B cell (primary cell): ENCODE measurements around the gene RFPL4AL1.

Experiments
- EZH2 ChIP-seq: IDR thresholded peaks from 2 replicates; pipeline ENCODE4 v1.6.1; 2012; ENCODE audit warnings: borderline replicate concordance, low read depth, mild to moderate bottlenecking, moderate library complexity, low read length; ENCODE audit not compliant: insufficient read depth, poor library complexity, severe bottlenecking
- TF ChIP-seq, protein P1 (sequence below): fragments of 200-600 bp; IDR thresholded peaks from one replicate; pipeline ENCODE4 v1.8.0; 2022; ENCODE audit warnings: antibody characterized with exemption, mild to moderate bottlenecking

DNA sequence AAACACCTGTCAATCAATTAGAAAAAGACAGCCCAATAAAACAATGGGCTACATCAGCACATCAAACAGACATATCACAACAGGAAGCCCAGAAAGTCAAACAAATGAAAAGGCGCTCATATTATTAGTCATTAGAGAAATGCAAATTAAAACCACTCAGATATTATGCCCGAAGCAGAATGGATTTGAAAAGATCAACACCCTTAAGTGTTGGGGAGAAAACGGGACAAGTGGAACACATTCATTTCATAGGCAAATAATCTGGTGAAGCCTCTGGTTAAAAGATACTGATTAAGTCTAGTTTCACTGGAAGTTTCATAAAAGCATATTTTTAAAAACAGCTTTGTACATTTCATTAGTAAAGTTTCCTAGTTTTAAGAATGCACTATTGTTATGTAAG is 48.1 kb upstream of the RFPL4AL1 start:
- TF ChIP-seq, protein P1, sequence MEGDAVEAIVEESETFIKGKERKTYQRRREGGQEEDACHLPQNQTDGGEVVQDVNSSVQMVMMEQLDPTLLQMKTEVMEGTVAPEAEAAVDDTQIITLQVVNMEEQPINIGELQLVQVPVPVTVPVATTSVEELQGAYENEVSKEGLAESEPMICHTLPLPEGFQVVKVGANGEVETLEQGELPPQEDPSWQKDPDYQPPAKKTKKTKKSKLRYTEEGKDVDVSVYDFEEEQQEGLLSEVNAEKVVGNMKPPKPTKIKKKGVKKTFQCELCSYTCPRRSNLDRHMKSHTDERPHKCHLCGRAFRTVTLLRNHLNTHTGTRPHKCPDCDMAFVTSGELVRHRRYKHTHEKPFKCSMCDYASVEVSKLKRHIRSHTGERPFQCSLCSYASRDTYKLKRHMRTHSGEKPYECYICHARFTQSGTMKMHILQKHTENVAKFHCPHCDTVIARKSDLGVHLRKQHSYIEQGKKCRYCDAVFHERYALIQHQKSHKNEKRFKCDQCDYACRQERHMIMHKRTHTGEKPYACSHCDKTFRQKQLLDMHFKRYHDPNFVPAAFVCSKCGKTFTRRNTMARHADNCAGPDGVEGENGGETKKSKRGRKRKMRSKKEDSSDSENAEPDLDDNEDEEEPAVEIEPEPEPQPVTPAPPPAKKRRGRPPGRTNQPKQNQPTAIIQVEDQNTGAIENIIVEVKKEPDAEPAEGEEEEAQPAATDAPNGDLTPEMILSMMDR = no peak
- no peak for TF ChIP-seq EZH2
